T-helper 1 cell treated with Interleukin-12 subunit alpha and Interleukin-12 subunit beta and Interleukin-4 antibody, amounts not matched to agents 30 μg/mL and 1 μg/mL, for 36 hours (primary cell): ENCODE results near the gene C11orf21.

ENCODE experiments used
- H3K27ac Mint-ChIP-seq: one replicate; pipeline ENCODE4 v1.8.0; 2021; ENCODE audit warnings: mild to moderate bottlenecking, mixed read lengths
- H3K27me3 Mint-ChIP-seq: one replicate; pipeline ENCODE4 v1.8.0; 2021; ENCODE audit warnings: low read depth, mixed read lengths
- H3K36me3 Mint-ChIP-seq: one replicate; pipeline ENCODE4 v1.8.0; 2021; ENCODE audit warnings: low read depth, mixed read lengths
- H3K4me1 Mint-ChIP-seq: one replicate; pipeline ENCODE4 v1.8.0; 2021; ENCODE audit warnings: low read depth, mixed read lengths
- H3K4me3 Mint-ChIP-seq: one replicate; pipeline ENCODE4 v1.8.0; 2021; ENCODE audit warnings: mild to moderate bottlenecking, moderate library complexity, mixed read lengths
- H3K9me3 Mint-ChIP-seq: one replicate; pipeline ENCODE4 v1.8.0; 2021; ENCODE audit warnings: mixed read lengths

C11orf21 gene

DNA sequence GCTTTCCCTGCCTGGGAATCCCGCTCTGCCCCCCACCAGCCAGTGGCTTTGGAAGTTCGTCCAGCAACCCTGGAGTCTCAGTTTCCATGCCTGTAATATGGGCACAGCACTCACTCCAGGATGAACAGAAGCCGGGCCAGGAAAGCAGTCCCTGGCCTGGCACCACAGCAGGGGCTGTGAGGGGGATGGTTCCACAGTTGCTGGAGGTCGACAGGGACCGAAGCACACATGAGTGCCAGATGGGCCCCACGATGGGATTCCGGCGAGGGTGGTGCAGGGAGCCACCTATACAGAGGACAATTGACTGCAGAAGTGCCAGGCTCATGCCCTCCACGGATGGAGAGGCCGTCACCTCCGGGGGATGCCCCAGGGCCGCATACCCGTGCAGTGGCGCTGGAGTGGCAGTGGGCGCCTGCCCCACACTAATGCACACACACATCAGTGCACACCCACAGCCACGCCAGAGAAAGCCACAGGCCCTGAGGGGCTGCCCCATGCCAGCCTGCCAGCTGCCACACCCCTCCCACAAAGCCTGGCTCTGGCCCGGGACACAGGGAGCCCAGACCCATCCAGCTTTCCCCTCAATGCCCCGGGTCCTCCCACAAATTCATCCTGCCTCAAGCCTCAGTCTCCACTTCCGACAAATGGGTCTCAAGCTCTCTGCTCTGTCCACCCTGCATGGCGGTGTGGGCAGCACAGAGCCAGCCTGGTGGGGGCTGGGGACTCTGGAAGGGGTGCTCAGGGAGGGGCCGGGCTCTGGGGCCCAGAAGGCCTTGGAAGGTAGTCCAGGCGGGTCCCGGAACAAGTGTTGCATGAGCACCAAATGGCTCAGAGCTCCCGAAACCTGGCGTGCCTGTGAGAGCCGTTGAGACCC is 41.0 kb downstream of the C11orf21 start:
- Mint-ChIP-seq H3K4me1 (peaks cover 7% of the 10 kb centered on the region), H3K4me3 (no peak overlapping the region), H3K9me3 (no peaks in the 10 kb centered on the region), H3K27me3 (no peaks in the 10 kb centered on the region), H3K27ac (no peak overlapping the region), H3K36me3 (no peaks in the 10 kb centered on the region)

DNA sequence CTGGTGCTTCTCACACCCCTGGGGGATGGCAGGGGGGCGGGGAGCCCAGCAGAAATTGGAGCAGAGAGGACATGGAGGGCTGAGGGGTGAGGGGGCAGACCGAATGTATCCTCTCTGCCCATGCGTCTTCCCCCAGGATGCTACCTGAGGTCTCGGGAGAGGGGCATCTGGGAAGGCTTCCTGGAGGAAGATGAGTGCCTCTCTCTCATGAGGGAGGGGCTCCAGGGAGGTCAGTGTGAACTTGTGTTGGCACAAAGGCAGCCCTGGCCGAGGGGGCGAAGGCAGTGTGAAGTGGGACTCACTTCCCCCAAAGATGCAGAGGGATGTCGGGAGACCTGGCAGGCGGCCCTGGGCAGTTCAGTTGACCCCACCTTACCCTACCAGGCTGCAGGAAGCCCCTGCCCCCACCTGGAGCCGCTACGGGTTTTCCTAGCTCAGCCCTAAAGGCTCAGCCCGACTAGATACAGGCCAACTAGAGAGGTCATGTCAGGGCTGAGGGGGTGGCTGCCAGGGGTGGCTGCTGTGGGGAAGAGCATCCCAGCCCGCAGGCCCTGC is 41.7 kb downstream of the C11orf21 start:
- Mint-ChIP-seq H3K9me3 (no peaks in the 10 kb centered on the region), H3K36me3 (no peaks in the 10 kb centered on the region), H3K4me3 (no peak overlapping the region), H3K27me3 (no peaks in the 10 kb centered on the region), H3K4me1 (peaks cover 1% of the 10 kb centered on the region), H3K27ac (no peak overlapping the region)

DNA sequence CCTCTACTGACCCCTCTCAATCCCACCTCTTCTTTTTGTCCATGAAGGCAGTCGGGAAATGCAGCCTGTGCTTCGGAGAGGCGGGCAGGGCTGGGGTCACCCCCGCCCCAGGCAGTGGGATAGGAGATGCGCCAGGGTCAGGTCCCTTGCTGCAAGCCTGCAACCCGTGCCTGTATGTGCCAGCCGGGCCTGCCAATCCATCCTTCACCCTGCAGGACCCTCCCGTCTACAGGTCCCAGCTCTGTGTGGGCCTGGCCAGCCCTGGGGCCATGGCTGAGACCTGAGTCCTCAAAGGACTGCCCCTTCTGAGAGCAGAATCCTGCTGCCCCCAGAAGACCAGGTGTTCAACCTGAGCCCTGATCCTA is 42.3 kb downstream of the C11orf21 start:
- no peaks in the 10 kb centered on the region for H3K27me3 Mint-ChIP-seq
- H3K4me1 Mint-ChIP-seq: no peaks in the 10 kb centered on the region
- no peaks in the 10 kb centered on the region for H3K9me3 Mint-ChIP-seq
- H3K4me3 Mint-ChIP-seq: no peak overlapping the region
- H3K27ac Mint-ChIP-seq: no peak overlapping the region
- H3K36me3 Mint-ChIP-seq: no peaks in the 10 kb centered on the region

DNA sequence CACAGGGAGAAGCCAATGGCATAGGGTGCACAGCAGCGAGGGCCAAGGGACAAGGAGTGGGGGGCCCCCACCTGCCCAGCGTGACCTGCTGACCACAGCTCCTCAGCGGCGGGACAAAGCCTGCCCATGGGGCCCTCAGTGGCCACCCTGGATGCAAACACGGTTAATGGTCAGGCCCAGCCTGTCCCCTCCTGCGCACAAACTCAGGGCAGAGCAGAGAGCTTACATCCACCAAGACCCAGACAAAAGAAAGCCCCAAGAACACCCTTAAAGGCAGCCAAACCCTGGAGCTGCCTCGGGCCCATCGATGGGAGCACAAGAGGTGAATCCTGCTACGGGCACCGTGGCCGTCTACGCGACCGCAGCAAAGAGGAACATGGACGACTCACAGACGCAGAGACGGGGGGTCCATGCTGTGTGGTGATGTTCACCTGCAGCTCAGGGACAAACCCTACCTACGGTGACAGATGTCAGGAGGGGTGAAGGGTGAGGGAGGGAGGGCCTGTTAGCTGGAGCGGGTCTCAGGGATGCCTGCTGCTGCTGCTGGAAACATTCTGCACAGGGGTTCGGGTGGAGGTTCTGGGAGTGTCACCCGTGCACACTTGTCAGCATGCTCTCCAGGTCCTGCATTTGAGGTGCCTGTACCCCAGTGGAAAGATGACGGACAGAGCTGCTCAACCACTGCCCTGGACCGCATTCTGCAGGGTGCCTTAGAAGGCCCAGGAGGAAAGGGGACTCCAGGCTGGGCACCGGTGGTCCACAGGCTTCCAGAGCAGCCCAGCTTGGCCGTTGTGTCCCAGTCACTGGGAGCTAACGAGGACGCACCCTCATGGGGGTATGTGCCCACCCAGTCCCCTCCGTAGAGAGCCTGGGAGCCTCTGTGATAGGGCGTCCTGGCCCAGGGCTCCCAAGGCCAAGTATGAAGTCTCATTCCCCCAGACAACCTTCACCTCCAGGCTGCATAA is 42.9 kb downstream of the C11orf21 start:
- Mint-ChIP-seq H3K27ac (no peak overlapping the region), H3K4me1 (no peaks in the 10 kb centered on the region), H3K9me3 (no peaks in the 10 kb centered on the region), H3K36me3 (no peaks in the 10 kb centered on the region), H3K4me3 (no peak overlapping the region), H3K27me3 (no peaks in the 10 kb centered on the region)

DNA sequence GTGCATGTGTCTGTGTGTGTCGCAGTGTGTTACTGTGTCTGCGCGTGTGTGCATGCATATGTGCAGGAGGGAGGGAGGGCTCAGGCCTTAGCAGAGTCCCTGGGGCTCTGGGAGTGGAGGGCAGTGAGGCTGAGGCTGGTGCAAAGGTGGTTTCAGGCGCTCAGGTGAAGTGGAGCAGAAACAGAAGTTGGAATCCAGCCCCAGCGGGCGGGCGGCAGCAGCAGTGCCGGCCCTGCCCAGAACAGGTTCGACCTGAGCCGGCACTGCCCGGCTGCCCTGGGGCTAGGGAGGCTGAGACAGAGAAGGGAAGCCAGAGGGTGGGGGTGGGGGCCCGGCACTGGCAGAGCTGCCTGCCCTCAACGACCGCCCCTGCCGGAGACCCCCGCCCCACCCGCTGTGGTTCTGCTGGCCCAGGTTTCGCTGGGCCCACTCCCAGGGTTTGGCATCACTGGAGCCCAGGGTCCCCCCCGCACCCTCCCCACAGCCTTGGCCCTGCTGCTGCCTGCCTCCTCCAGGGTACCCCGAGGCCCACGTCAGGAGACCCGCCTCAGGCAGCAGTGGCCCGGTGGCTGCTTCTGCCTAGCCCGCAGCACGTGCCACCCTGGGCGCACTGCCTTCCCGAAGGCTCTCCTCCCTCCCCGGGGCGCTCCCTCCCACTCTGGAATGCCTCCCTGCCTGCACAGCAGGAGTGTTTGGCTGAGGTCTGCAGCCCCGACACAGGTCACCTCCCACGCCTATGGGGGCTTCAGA is 44.6 kb downstream of the C11orf21 start:
- Mint-ChIP-seq H3K27ac (no peak overlapping the region), H3K9me3 (no peaks in the 10 kb centered on the region), H3K4me1 (no peaks in the 10 kb centered on the region), H3K27me3 (no peaks in the 10 kb centered on the region), H3K36me3 (no peaks in the 10 kb centered on the region), H3K4me3 (no peak overlapping the region)

DNA sequence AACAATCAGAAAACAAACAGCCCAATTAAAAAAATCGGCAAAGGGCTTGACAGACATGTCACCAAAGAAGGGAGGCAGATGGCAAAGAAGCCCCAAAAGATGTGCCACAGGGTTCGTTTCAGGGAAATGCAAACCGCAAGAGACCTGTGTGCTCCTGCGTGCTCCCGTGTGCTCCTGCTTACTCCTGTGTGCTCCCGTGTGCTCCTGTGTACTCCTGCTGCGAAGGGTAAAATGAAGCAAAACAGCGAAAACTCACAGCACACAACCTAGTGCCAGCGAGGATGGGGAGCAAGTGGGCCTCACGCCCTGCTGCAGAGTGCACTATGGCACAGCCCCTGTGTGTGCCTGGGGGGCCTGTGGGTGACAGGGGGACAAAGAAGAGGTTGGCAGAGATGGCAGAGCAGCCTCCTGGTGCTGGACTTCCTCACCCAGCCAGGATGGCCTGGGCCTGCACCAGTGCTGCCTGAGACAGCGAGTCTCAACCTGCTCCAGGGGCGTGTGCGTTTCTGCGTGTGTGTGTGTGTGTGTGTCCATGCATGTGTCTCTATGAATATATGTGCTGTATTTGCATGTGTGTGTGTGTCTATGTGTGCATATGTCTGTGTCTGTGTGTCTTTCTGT is 45.3 kb downstream of the C11orf21 start:
- H3K27me3 Mint-ChIP-seq: no peaks in the 10 kb centered on the region
- no peak overlapping the region for H3K4me3 Mint-ChIP-seq
- H3K36me3 Mint-ChIP-seq: no peaks in the 10 kb centered on the region
- no peaks in the 10 kb centered on the region for H3K4me1 Mint-ChIP-seq
- no peak overlapping the region for H3K27ac Mint-ChIP-seq
- no peaks in the 10 kb centered on the region for H3K9me3 Mint-ChIP-seq

DNA sequence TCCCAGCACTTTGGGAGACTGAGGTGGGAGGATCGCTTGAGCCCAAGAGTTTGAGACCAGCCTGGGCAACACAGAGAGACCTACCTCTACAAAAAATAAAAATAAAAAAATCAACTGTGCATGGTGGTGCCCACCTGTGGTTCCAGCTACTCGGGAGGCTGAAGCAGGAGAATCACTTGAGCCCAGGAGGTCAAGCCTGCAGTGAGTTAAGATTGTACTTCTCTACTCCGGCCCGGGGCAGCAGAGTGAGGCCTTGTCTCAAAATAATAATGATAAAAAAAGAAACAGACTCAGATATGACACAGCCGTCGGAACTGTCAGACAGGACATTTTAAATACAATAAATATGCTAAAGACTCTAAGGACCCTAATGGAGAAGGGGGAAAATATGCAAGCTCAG is 49.7 kb downstream of the C11orf21 start:
- no peak overlapping the region for H3K27ac Mint-ChIP-seq

DNA sequence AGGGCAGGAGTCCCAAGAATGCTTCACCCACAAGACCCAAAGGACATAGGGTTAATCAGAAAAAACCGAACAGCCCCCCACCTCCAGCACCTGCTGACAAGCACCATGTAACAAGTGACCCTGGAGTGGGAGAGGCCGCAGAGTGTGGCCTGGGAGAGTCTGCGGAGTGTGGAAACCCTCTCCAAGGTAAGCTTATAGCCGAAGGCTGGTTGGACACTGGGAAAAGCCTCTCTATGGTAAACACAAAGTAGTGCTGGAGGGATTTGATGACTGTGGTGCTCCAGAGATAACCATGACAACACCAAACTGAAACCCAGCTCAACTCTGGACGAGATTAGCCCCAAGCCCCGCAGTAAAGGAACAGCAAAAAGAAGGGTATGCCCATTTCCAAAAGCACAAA is 50.6 kb downstream of the C11orf21 start:
- Mint-ChIP-seq H3K9me3 (no peaks in the 10 kb centered on the region), H3K27me3 (peaks cover 3% of the 10 kb centered on the region), H3K4me1 (no peaks in the 10 kb centered on the region), H3K4me3 (no peak overlapping the region), H3K27ac (no peak overlapping the region), H3K36me3 (no peaks in the 10 kb centered on the region)

More for the DNA sequence above, 49.7 kb downstream of the C11orf21 start:
- no peaks in the 10 kb centered on the region for H3K9me3 Mint-ChIP-seq
- H3K27me3 Mint-ChIP-seq: peaks cover 3% of the 10 kb centered on the region
- no peak overlapping the region for H3K4me3 Mint-ChIP-seq
- no peaks in the 10 kb centered on the region for H3K4me1 Mint-ChIP-seq
- no peaks in the 10 kb centered on the region for H3K36me3 Mint-ChIP-seq

DNA sequence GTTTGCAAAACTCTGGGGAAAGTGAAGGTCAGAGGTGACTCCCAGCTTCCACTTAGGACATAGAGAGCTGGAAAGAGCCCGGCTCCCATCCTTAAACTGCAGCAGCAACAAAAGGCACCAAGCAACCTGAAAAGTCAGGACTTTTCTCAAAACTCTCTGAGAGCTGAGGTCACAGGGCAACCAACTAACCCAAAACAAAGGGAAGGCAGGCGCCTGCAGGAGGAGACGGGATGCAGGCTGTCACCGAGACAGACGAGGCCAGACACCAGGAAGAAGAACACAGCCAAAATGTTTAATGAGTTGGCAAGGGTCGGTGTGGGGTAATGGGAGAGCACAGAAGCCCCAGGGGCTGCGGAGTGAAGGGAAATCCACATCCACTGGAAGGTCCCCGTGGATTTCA is 51.2 kb downstream of the C11orf21 start:
- Mint-ChIP-seq H3K36me3 (no peaks in the 10 kb centered on the region), H3K4me3 (no peak overlapping the region), H3K4me1 (no peaks in the 10 kb centered on the region), H3K27ac (no peak overlapping the region), H3K9me3 (no peaks in the 10 kb centered on the region), H3K27me3 (peaks cover 7% of the 10 kb centered on the region)

DNA sequence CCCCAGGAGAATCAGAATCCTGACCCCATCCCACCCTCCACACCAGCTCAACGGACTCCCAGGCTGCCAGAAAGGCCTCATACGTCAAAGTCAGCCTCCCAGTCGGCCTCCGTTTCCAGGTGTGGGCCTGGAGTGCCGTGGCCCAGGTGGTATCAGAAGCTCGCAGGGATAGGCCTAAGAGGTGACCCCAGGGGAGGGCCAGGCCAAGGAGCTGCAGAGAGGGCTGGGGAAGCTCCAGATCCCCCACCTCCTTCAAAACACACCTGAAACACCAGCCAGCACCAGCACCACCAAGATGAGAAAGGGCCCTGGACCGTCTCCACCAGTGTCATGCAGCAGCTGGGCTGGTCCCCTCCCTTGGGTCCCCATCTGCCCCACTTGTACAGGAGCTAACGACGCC is 51.7 kb downstream of the C11orf21 start:
- H3K36me3 Mint-ChIP-seq: no peaks in the 10 kb centered on the region
- H3K27ac Mint-ChIP-seq: no peak overlapping the region
- H3K4me1 Mint-ChIP-seq: no peaks in the 10 kb centered on the region
- H3K9me3 Mint-ChIP-seq: no peaks in the 10 kb centered on the region
- peaks cover 7% of the 10 kb centered on the region for H3K27me3 Mint-ChIP-seq
- no peak overlapping the region for H3K4me3 Mint-ChIP-seq

DNA sequence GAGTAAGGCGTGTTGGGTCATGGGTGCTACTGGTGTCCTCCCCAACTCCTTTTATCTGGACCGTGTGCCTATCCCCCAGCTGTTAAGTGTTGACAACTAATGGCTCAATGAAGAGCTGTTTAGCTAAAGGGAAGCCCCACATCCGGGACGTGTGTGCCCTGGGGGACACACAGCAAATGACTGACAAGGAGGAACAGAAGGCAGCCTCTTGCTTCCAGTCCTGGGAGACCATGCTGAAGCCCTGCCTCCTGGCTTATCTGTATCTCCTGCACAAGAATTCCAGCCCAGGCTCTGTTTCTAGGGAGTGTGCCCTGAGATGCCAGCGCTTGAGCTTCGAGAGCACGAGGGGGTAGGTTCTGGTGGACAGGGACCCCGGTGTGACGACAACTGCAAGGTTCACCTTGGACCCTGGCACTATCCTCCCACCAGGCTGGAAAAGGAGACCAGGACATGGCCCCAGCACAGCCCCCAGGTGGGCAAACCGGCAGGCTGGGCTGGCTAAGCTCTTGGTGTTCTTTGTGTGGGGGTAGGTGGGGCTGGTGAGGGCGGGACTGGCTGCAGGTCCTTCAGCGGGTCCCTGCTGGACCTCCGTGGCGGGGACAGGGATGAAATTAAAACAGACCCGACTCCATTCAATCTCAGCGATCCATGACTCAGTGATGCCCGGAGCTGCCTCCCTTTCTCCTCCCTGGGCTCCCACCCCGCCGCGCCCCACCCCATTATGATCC is 52.4 kb downstream of the C11orf21 start:
- Mint-ChIP-seq H3K9me3 (no peaks in the 10 kb centered on the region), H3K36me3 (no peaks in the 10 kb centered on the region), H3K4me1 (no peaks in the 10 kb centered on the region), H3K4me3 (no peak overlapping the region), H3K27me3 (peaks cover 14% of the 10 kb centered on the region), H3K27ac (no peak overlapping the region)

DNA sequence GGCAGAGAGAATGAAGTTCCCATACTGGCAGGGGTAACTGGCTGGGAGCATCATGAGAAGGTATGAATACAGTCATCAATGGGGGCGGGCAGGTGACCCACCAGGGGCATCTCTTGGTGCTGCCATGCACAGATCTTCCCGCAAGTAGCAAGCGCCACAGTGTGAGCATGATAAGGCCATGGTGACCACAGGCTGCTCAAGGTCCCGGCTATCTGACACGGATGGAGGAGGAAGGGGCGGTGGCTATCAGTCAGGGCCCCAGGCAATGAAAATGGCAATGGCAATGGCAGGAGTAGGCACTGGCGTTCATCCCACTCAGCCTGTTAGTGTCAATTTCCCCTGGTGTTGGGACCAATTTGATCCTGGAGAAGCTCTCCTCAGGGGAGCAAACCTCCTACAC is 53.0 kb downstream of the C11orf21 start:
- no peaks in the 10 kb centered on the region for H3K9me3 Mint-ChIP-seq
- no peaks in the 10 kb centered on the region for H3K4me1 Mint-ChIP-seq
- no peaks in the 10 kb centered on the region for H3K36me3 Mint-ChIP-seq
- no peak overlapping the region for H3K4me3 Mint-ChIP-seq
- H3K27ac Mint-ChIP-seq: no peak overlapping the region
- peaks cover 19% of the 10 kb centered on the region for H3K27me3 Mint-ChIP-seq

DNA sequence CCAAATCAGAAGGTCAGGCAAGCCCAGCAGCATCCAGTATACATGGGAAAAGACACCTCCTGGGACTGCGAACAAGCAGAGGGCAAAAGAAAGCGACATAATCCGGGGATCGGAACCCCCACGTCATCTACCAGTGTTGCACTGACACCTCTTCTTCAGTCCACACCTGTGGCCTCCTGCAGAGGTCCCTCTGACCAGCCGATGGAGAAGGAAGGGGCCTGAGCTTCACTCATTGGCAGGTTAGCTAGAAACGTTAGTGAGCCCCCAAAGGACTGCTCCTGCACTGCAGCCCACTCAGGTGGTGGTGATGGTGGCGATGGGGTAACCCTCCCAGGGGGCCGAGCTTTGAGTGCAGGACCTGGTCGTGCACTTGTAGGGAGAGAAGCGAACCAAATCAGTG is 53.5 kb downstream of the C11orf21 start:
- H3K27ac Mint-ChIP-seq: no peak overlapping the region
- H3K27me3 Mint-ChIP-seq: peaks cover 22% of the 10 kb centered on the region
- no peaks in the 10 kb centered on the region for H3K9me3 Mint-ChIP-seq
- H3K4me1 Mint-ChIP-seq: no peaks in the 10 kb centered on the region
- no peak overlapping the region for H3K4me3 Mint-ChIP-seq
- H3K36me3 Mint-ChIP-seq: no peaks in the 10 kb centered on the region
